GM06990 (cell line): Measurements from ENCODE around the gene TRERF1.

Experiments
- DNase-seq: peaks from one replicate; pipeline ENCODE4 v3.0.0-alpha.2; 2011; ENCODE audit not compliant: insufficient read length; ENCODE audit errors: extremely low read depth
- H3K27me3 ChIP-seq: replicated peaks from 2 replicates; pipeline ENCODE4 v1.6.0; 2011; ENCODE audit warnings: low read length; ENCODE audit not compliant: control insufficient read depth, insufficient read depth
- H3K36me3 ChIP-seq: 2 replicates; pipeline ENCODE4 v1.5.1; 2011; ENCODE audit warnings: low read length; ENCODE audit not compliant: control insufficient read depth, insufficient read depth
- H3K4me3 ChIP-seq: replicated peaks from 2 replicates; pipeline ENCODE4 v1.5.1; 2011; ENCODE audit warnings: low read depth, mild to moderate bottlenecking, control low read depth, low read length
- CTCF ChIP-seq: IDR thresholded peaks from 2 replicates; pipeline ENCODE4 v1.5.1; 2011; ENCODE audit warnings: low read length, control low read depth, mild to moderate bottlenecking, inconsistent platforms; ENCODE audit not compliant: insufficient read depth, poor library complexity, severe bottlenecking

TRERF1 gene

GRCh38 chr6:42201382-42201781 lies 250.3 kb downstream of the TRERF1 start:
- DNase-seq: no peak
- H3K36me3 ChIP-seq: no peaks in the 10 kb centered on the region; the same call in 1 of the 2 replicates
- TF ChIP-seq CTCF: no peak
- H3K4me3 ChIP-seq: no peak overlapping the region
- H3K27me3 ChIP-seq: no peaks in the 10 kb centered on the region

GRCh38 chr6:42200035-42200434 lies 251.7 kb downstream of the TRERF1 start:
- TF ChIP-seq CTCF: no peak
- H3K4me3 ChIP-seq: no peak overlapping the region
- no peaks in the 10 kb centered on the region; the same call in 1 of the 2 replicates for H3K36me3 ChIP-seq
- no peaks in the 10 kb centered on the region for H3K27me3 ChIP-seq
- DNase-seq: no peak

- H3K4me3 ChIP-seq: no peak overlapping the region
- no peaks in the 10 kb centered on the region; the same call in 1 of the 2 replicates for H3K36me3 ChIP-seq
- DNase-seq: no peak
- TF ChIP-seq CTCF: no peak
- H3K27me3 ChIP-seq: no peaks in the 10 kb centered on the region
Observed at GRCh38 chr6:42199106-42199981, 252.4 kb downstream of the TRERF1 start.

- H3K4me3 ChIP-seq: no peak overlapping the region
- H3K36me3 ChIP-seq: no peaks in the 10 kb centered on the region
- no peak for TF ChIP-seq CTCF
- no peak for DNase-seq
- H3K27me3 ChIP-seq: no peaks in the 10 kb centered on the region
Observed at GRCh38 chr6:42197555-42198362, 254.0 kb downstream of the TRERF1 start.

GRCh38 chr6:42195415-42195814 lies 256.3 kb downstream of the TRERF1 start:
- no peak for TF ChIP-seq CTCF
- Histone ChIP-seq H3K27me3 (no peaks in the 10 kb centered on the region), H3K36me3 (no peaks in the 10 kb centered on the region), H3K4me3 (no peak overlapping the region)
- no peak for DNase-seq
